Measurements from ENCODE around the gene RAB40A.

The RAB40A gene

GRCh38 chrX:103560256-103560655 lies 41.0 kb upstream of the RAB40A start:
- Histone ChIP-seq H3K4me1 (ENCODE audit: control insufficient read depth in 2 of 2, insufficient read depth in 1 of 2, low read depth in 1 of 2, low read length in 2 of 2) (no peaks in the 10 kb centered on the region), H4K91ac (ENCODE audit: low read depth, low read length, poor library complexity) (no peak overlapping the region), H3K4me3 (ENCODE audit: low read length in 2 of 2) (no peak overlapping the region), H4K8ac (ENCODE audit: low read depth, low read length) (no peak overlapping the region), H3K4ac (ENCODE audit: low read length) (no peak overlapping the region), H3K4me2 (ENCODE audit: insufficient read depth, low read length, poor library complexity, severe bottlenecking) (no peak overlapping the region), H3K27me3 (ENCODE audit: control insufficient read depth in 3 of 3, insufficient read depth in 3 of 3, low read depth in 1 of 3, low read length in 3 of 3) (no peaks in the 10 kb centered on the region), H3K27ac (replicated peaks; ENCODE audit: low read length) (no peak overlapping the region), H3K23ac (ENCODE audit: low read depth, low read length, poor library complexity) (no peak overlapping the region), H3K9ac (ENCODE audit: low read depth, low read length, poor library complexity) (no peak overlapping the region), H2AK5ac (ENCODE audit: low read depth, low read length) (no peak overlapping the region), H3K36me3 (replicated peaks in 1 of 2; ENCODE audit: control insufficient read depth in 2 of 2, insufficient read depth in 2 of 2, low read length in 2 of 2) (no peaks in the 10 kb centered on the region), H2BK15ac (ENCODE audit: low read length) (no peak overlapping the region), H2BK12ac (ENCODE audit: low read length) (no peak overlapping the region), H3K18ac (ENCODE audit: low read length) (no peak overlapping the region), H2AFZ (ENCODE audit: low read length) (no peak overlapping the region), H2BK120ac (ENCODE audit: low read depth, low read length) (no peak overlapping the region), H2BK5ac (ENCODE audit: low read length) (no peak overlapping the region), H3K14ac (ENCODE audit: low read length) (no peak overlapping the region), H3K79me1 (ENCODE audit: low read depth, low read length) (no peaks in the 10 kb centered on the region), H3K9me3 (replicated peaks in 1 of 2; ENCODE audit: control insufficient read depth in 2 of 2, insufficient read depth in 1 of 2, low read depth in 1 of 2, low read length in 2 of 2) (no peaks in the 10 kb centered on the region)
- no CpG with 5 or more reads among the region's 1 CpG for WGBS, 2 donors (ENCODE audit: extremely low coverage in 2 of 2, insufficient read length in 2 of 2, insufficient replicate concordance in 1 of 2)
- no peak for DNase-seq (ENCODE audit: low spot score)

DNA sequence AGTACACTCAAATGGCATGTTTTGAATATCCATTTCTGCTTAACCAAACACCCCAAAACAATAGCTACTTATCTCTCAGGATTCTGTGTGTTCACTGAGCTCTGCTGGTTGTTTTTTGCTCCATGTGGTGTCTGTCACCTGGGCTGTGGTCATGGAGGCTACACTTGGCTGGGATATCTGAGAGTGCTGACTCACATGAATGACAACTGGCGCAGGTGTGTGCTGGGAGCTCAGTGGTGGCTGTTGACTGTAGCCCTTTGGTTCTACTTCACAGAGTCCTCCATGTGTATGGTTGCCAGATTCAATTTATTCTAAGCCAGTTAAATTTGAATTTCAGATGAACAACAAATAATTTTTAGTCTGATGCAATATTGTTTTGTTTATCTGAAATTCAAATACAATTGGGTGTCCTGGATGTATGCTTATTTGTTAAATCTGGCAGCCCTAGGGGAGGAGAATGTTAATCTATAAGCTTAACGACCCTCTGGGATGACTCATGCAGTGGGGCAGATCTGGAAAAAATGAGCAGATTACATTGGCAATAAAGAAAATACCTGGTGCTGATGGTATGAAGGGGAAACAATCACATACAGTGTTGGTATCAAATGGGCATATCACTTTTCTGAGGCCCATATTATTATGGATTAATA lies 37.8 kb upstream of the RAB40A start:
- Histone ChIP-seq H3K18ac (ENCODE audit: low read length) (no peak overlapping the region), H3K79me1 (ENCODE audit: low read depth, low read length) (no peaks in the 10 kb centered on the region), H2BK5ac (ENCODE audit: low read length) (no peak overlapping the region), H3K9me3 (replicated peaks in 1 of 2; ENCODE audit: control insufficient read depth in 2 of 2, insufficient read depth in 1 of 2, low read depth in 1 of 2, low read length in 2 of 2) (no peaks in the 10 kb centered on the region), H3K4me3 (ENCODE audit: low read length in 2 of 2) (no peak overlapping the region), H3K4me1 (ENCODE audit: control insufficient read depth in 2 of 2, insufficient read depth in 1 of 2, low read depth in 1 of 2, low read length in 2 of 2) (peaks cover 0 to 3% of the 10 kb centered on the region in 2 donors), H2AK5ac (ENCODE audit: low read depth, low read length) (no peak overlapping the region), H2BK12ac (ENCODE audit: low read length) (no peak overlapping the region), H3K9ac (ENCODE audit: low read depth, low read length, poor library complexity) (no peak overlapping the region), H3K4ac (ENCODE audit: low read length) (no peak overlapping the region), H2BK15ac (ENCODE audit: low read length) (no peak overlapping the region), H2BK120ac (ENCODE audit: low read depth, low read length) (no peak overlapping the region), H3K14ac (ENCODE audit: low read length) (no peak overlapping the region), H4K91ac (ENCODE audit: low read depth, low read length, poor library complexity) (no peak overlapping the region), H3K23ac (ENCODE audit: low read depth, low read length, poor library complexity) (no peak overlapping the region), H4K8ac (ENCODE audit: low read depth, low read length) (no peak overlapping the region), H2AFZ (ENCODE audit: low read length) (no peak overlapping the region), H3K27me3 (ENCODE audit: control insufficient read depth in 3 of 3, insufficient read depth in 3 of 3, low read depth in 1 of 3, low read length in 3 of 3) (no peaks in the 10 kb centered on the region), H3K4me2 (ENCODE audit: insufficient read depth, low read length, poor library complexity, severe bottlenecking) (no peak overlapping the region), H3K27ac (replicated peaks; ENCODE audit: low read length) (no peak overlapping the region), H3K36me3 (replicated peaks in 1 of 2; ENCODE audit: control insufficient read depth in 2 of 2, insufficient read depth in 2 of 2, low read length in 2 of 2) (no peaks in the 10 kb centered on the region)
- DNase-seq (ENCODE audit: low spot score): no peak
- WGBS, 2 donors (ENCODE audit: extremely low coverage in 2 of 2, insufficient read length in 2 of 2, insufficient replicate concordance in 1 of 2): no CpG with 5 or more reads among the region's 2 CpGs

DNA sequence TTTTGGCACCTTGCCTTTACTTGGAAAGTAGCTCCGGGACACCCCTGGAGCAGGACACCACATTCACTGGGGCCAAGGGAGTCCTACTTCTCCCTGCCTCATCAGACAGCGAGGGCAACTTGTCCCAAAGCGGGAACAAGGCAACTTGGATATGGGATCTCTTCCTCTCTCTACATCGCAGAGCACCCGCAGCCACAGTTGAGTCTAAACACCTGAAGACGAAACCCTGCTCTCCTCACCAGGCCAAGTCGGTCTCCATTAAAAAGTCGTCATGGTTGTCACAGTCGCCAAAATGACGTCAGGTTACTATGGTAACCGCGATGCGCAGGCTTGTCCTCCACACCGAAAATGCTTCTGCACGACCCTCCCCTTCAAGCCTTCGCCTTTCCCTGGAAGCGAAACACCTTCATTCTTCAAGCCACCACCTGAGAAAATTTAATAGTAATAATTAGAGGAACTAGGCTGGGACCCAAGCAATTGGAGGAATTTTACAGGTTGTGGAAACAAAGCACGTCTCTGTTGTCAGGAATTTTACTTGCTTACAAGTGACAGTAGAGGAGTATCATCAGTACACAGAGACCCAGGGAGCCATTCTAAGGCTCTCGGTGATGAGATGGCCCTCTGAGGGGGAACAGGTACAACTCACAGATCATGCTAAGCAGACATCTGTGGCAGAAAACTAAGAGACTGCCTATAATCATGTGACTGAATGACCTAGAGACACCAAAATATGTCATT lies 35.6 kb upstream of the RAB40A start:
- Histone ChIP-seq H3K4ac (ENCODE audit: low read length) (no peak overlapping the region), H3K79me1 (ENCODE audit: low read depth, low read length) (no peaks in the 10 kb centered on the region), H3K27ac (replicated peaks; ENCODE audit: low read length) (no peak overlapping the region), H3K4me2 (ENCODE audit: insufficient read depth, low read length, poor library complexity, severe bottlenecking) (peak overlapping the region; percentile 66), H3K36me3 (replicated peaks in 1 of 2; ENCODE audit: control insufficient read depth in 2 of 2, insufficient read depth in 2 of 2, low read length in 2 of 2) (no peaks in the 10 kb centered on the region), H2BK15ac (ENCODE audit: low read length) (no peak overlapping the region), H3K14ac (ENCODE audit: low read length) (no peak overlapping the region), H3K23ac (ENCODE audit: low read depth, low read length, poor library complexity) (no peak overlapping the region), H3K9me3 (replicated peaks in 1 of 2; ENCODE audit: control insufficient read depth in 2 of 2, insufficient read depth in 1 of 2, low read depth in 1 of 2, low read length in 2 of 2) (no peaks in the 10 kb centered on the region), H3K9ac (ENCODE audit: low read depth, low read length, poor library complexity) (peak overlapping the region; percentile 81), H3K4me3 (ENCODE audit: low read length in 2 of 2) (peak overlapping the region; percentile 54 to 89), H2BK5ac (ENCODE audit: low read length) (no peak overlapping the region), H4K8ac (ENCODE audit: low read depth, low read length) (no peak overlapping the region), H2BK12ac (ENCODE audit: low read length) (no peak overlapping the region), H2AFZ (ENCODE audit: low read length) (peak overlapping the region; percentile 81), H3K27me3 (ENCODE audit: control insufficient read depth in 3 of 3, insufficient read depth in 3 of 3, low read depth in 1 of 3, low read length in 3 of 3) (no peaks in the 10 kb centered on the region), H2BK120ac (ENCODE audit: low read depth, low read length) (no peak overlapping the region), H4K91ac (ENCODE audit: low read depth, low read length, poor library complexity) (no peak overlapping the region), H2AK5ac (ENCODE audit: low read depth, low read length) (no peak overlapping the region), H3K18ac (ENCODE audit: low read length) (no peak overlapping the region), H3K4me1 (ENCODE audit: control insufficient read depth in 2 of 2, insufficient read depth in 1 of 2, low read depth in 1 of 2, low read length in 2 of 2) (peaks cover 0 to 3% of the 10 kb centered on the region in 2 donors)
- DNase-seq (ENCODE audit: low spot score): peak; percentile 73
- WGBS, 2 donors (ENCODE audit: extremely low coverage in 2 of 2, insufficient read length in 2 of 2, insufficient replicate concordance in 1 of 2): no CpG with 5 or more reads among the region's 19 CpGs

GRCh38 chrX:103552236-103552635 lies 32.9 kb upstream of the RAB40A start:
- H3K4me2 ChIP-seq (ENCODE audit: insufficient read depth, low read length, poor library complexity, severe bottlenecking): no peak overlapping the region
- no peak for DNase-seq (ENCODE audit: low spot score)
- WGBS, 2 donors (ENCODE audit: extremely low coverage in 2 of 2, insufficient read length in 2 of 2, insufficient replicate concordance in 1 of 2): no CpG with 5 or more reads among the region's 1 CpG
- no peak overlapping the region for H3K18ac ChIP-seq (ENCODE audit: low read length)
- H3K4me3 ChIP-seq (ENCODE audit: low read length in 2 of 2): no peak overlapping the region
- no peak overlapping the region for H2AFZ ChIP-seq (ENCODE audit: low read length)
- no peak overlapping the region for H3K27ac ChIP-seq (replicated peaks; ENCODE audit: low read length)
- H3K4me1 ChIP-seq (ENCODE audit: control insufficient read depth in 2 of 2, insufficient read depth in 1 of 2, low read depth in 1 of 2, low read length in 2 of 2): peaks cover 0 to 3% of the 10 kb centered on the region in 2 donors
- no peaks in the 10 kb centered on the region for H3K36me3 ChIP-seq (replicated peaks in 1 of 2; ENCODE audit: control insufficient read depth in 2 of 2, insufficient read depth in 2 of 2, low read length in 2 of 2)
- no peak overlapping the region for H2BK12ac ChIP-seq (ENCODE audit: low read length)
- H2BK120ac ChIP-seq (ENCODE audit: low read depth, low read length): no peak overlapping the region
- no peak overlapping the region for H2AK5ac ChIP-seq (ENCODE audit: low read depth, low read length)
- H3K4ac ChIP-seq (ENCODE audit: low read length): no peak overlapping the region
- H4K8ac ChIP-seq (ENCODE audit: low read depth, low read length): no peak overlapping the region
- no peak overlapping the region for H2BK15ac ChIP-seq (ENCODE audit: low read length)
- no peaks in the 10 kb centered on the region for H3K9me3 ChIP-seq (replicated peaks in 1 of 2; ENCODE audit: control insufficient read depth in 2 of 2, insufficient read depth in 1 of 2, low read depth in 1 of 2, low read length in 2 of 2)
- H3K23ac ChIP-seq (ENCODE audit: low read depth, low read length, poor library complexity): no peak overlapping the region
- H3K27me3 ChIP-seq (ENCODE audit: control insufficient read depth in 3 of 3, insufficient read depth in 3 of 3, low read depth in 1 of 3, low read length in 3 of 3): no peaks in the 10 kb centered on the region
- H4K91ac ChIP-seq (ENCODE audit: low read depth, low read length, poor library complexity): no peak overlapping the region
- H3K9ac ChIP-seq (ENCODE audit: low read depth, low read length, poor library complexity): no peak overlapping the region
- H2BK5ac ChIP-seq (ENCODE audit: low read length): no peak overlapping the region
- no peak overlapping the region for H3K14ac ChIP-seq (ENCODE audit: low read length)
- no peaks in the 10 kb centered on the region for H3K79me1 ChIP-seq (ENCODE audit: low read depth, low read length)

Measured in neuronal stem cell (in vitro differentiated cells).